ENCODE results near the gene SLC36A1. TPM values are rescaled to one million over a fixed set of nuclear protein-coding genes. Genes with fewer than 3 reads are reported as not detected.
"Not testable (repeated sequence)": the region's sequence is repeated elsewhere in the genome, so short reads cannot be mapped to it uniquely, and the experiment has no call there.

Gene SLC36A1
- total RNA-seq, 2 donors from 2014 or later, result 5.9 to 6.0 TPM

GRCh38 chr5:151504006-151504405 lies 56.6 kb downstream of the SLC36A1 start:
- no peak overlapping the region for H3K27ac Mint-ChIP-seq
- no peak for ATAC-seq
- DNase-seq, result no peak
- H3K4me3 Mint-ChIP-seq, result no peak overlapping the region
- peaks cover 6% of the 10 kb centered on the region for H3K4me1 Mint-ChIP-seq
- H3K27me3 Mint-ChIP-seq, result no peaks in the 10 kb centered on the region
- peaks cover 2% of the 10 kb centered on the region for H3K36me3 Mint-ChIP-seq (ENCODE audit: low read depth)
- no peaks in the 10 kb centered on the region for H3K9me3 ChIP-seq (ENCODE audit: control insufficient read depth, low read length, poor library complexity, severe bottlenecking)

DNA sequence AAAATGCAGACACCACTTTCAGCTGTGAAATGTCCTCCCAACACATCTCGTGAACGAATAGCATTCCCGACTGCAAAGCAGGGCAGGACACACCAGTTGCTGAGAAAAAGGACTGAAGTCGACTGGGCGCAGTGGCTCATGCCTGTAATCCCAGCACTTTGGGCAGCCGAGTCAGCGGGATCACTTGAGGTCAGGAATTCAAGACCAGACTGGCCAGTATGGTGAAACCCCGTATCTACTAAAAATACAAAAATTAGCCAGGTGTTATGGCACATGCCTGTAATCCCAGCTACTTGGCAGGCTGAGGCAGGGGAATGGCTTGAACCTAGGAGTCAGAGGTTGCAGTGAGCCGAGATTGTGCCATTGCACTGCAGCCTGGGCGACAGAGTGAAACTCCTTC lies 60.9 kb downstream of the SLC36A1 start:
- not testable (repeated sequence) for H3K4me3 Mint-ChIP-seq; H3K36me3 Mint-ChIP-seq (ENCODE audit: low read depth); ATAC-seq; H3K4me1 Mint-ChIP-seq; DNase-seq; H3K9me3 ChIP-seq (ENCODE audit: control insufficient read depth, low read length, poor library complexity, severe bottlenecking); H3K27me3 Mint-ChIP-seq; H3K27ac Mint-ChIP-seq

DNA sequence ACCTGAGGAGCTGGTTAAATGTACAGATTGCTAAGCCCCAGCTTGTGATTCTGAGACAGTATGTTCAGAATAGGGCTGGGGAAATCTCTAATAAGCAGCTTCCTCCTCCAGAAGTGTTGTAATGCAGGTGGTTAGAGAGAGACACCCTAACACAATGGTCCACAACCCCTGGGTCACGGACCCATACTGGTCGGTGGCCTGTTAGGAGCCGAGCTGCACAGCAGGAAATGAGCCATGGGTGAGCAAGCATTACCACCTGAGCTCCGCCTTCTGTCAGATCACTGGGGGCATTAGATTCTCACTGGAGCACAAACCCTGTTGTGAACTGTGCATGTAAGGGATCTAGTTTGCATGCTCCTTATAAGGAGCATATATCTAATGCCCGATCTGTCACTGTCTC lies 61.8 kb downstream of the SLC36A1 start:
- DNase-seq, result no peak
- Mint-ChIP-seq H3K4me3 (no peak overlapping the region), H3K27ac (no peak overlapping the region), H3K4me1 (no peaks in the 10 kb centered on the region), H3K36me3 (ENCODE audit: low read depth) (peaks cover 8% of the 10 kb centered on the region), H3K27me3 (no peaks in the 10 kb centered on the region)
- H3K9me3 ChIP-seq (ENCODE audit: control insufficient read depth, low read length, poor library complexity, severe bottlenecking), result no peaks in the 10 kb centered on the region
- ATAC-seq, result no peak

DNA sequence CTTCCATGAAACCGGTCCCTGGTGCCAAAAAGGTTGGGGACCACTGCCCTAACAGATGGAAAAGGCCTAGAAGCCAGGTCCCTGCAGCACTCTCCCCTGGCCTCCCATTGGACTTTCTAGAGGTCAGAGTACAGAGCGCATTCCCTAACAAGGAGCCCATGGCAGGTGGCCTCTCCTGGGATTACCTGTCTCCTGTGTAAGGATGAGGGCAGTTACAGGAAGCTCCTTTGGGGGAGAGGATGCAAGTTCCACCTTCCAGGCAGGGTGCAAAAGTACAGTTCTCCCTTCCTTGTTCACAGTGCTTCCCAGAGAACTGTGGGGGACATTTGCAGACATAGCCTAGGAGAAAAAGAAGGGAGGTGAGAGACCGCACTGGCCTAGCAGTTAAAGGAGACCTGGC lies 62.4 kb downstream of the SLC36A1 start:
- H3K36me3 Mint-ChIP-seq (ENCODE audit: low read depth), result peaks cover 8% of the 10 kb centered on the region
- H3K9me3 ChIP-seq (ENCODE audit: control insufficient read depth, low read length, poor library complexity, severe bottlenecking), result no peaks in the 10 kb centered on the region
- ATAC-seq (no peak), DNase-seq (no peak)
- H3K4me3 Mint-ChIP-seq, result no peak overlapping the region
- no peak overlapping the region for H3K27ac Mint-ChIP-seq
- H3K4me1 Mint-ChIP-seq, result no peaks in the 10 kb centered on the region
- no peaks in the 10 kb centered on the region for H3K27me3 Mint-ChIP-seq

DNA sequence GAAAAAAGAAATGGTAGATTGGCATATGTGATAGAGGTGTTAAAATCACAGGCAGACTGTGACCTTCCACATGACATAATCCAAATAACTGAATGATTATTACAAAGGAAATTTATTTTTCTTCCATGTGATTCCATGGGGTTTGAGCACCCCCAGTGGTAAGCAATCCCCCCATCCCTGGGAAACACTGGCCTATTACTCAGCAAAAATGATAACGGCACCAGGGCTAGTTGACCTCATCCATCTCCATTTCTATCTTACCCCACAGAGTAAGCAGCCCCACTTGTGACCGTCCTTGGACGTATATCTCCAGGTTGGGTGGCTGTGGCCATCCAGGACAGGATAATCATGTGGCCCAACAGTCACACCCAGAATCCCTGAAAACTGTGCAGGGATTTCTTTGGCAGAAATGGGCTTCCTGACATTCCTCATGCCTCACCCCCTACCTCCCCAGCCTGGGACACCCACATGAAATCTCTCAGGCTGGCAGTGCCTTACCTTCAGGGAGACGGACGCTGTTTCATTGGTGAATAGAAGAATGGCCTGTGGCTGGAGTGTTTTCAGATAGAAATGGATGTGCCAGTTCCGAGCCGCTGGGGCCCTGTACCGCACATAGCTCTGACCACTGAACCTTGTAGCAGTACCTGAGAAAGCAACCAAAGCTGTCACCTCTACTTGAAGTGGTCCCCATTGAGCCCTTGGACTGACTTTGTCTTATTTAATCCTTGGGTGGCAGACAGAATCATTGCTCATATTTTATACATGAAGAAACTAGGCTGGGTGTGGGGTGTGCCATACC lies 69.9 kb downstream of the SLC36A1 start:
- no peaks in the 10 kb centered on the region for H3K9me3 ChIP-seq (ENCODE audit: control insufficient read depth, low read length, poor library complexity, severe bottlenecking)
- Mint-ChIP-seq H3K36me3 (ENCODE audit: low read depth) (peaks cover 2% of the 10 kb centered on the region), H3K27ac (no peak overlapping the region), H3K4me3 (no peak overlapping the region), H3K27me3 (peaks cover 5% of the 10 kb centered on the region), H3K4me1 (no peaks in the 10 kb centered on the region)
- ATAC-seq, result no peak
- no peak for DNase-seq

DNA sequence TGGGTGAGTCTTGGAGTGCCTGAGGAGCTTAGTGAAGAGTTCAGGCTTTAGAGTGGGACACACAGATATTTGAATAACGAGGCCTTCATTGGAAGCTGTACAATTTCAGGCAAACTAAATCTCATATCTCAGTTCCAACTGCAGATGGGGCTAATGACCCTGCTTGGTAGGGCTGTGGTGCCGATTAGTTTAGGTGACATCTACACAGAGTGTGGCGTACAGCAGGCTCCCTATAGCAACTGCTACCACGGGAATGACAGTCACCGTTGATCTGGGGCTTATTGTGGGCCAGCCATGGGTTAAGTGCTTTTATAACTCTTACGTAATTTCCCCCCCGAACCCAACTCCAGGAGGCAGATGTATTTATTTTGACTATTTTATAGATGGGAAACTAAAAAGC lies 72.9 kb downstream of the SLC36A1 start:
- ATAC-seq (no peak), DNase-seq (no peak)
- Mint-ChIP-seq H3K36me3 (ENCODE audit: low read depth) (peaks cover 2% of the 10 kb centered on the region), H3K27me3 (peaks cover 10% of the 10 kb centered on the region), H3K27ac (no peak overlapping the region), H3K4me1 (peaks cover 7% of the 10 kb centered on the region), H3K4me3 (no peak overlapping the region)
- H3K9me3 ChIP-seq (ENCODE audit: control insufficient read depth, low read length, poor library complexity, severe bottlenecking), result no peaks in the 10 kb centered on the region

DNA sequence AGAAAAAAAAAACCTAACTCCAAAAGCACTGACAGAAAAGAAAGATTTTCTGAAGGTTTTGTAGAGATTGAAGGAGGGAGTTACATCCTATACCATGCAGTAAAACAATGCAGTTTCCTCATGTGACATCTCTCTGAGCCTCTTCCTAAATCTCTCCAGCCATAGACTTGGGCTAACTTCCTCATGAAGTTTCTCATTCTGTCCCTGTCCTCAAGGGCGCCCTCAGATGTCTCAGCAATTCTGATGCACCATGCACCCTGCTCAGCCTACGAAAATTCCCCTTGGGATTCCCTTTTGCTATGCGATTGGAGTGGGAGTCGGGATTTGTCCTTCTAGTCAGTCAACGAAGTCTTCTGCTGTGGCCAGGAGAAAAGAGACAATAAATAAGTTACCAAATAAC lies 74.8 kb downstream of the SLC36A1 start:
- no peaks in the 10 kb centered on the region for H3K9me3 ChIP-seq (ENCODE audit: control insufficient read depth, low read length, poor library complexity, severe bottlenecking)
- Mint-ChIP-seq H3K36me3 (ENCODE audit: low read depth) (peaks cover 2% of the 10 kb centered on the region), H3K4me1 (peaks cover 7% of the 10 kb centered on the region), H3K4me3 (no peak overlapping the region), H3K27me3 (peaks cover 9% of the 10 kb centered on the region), H3K27ac (no peak overlapping the region)
- DNase-seq, result no peak
- no peak for ATAC-seq

DNA sequence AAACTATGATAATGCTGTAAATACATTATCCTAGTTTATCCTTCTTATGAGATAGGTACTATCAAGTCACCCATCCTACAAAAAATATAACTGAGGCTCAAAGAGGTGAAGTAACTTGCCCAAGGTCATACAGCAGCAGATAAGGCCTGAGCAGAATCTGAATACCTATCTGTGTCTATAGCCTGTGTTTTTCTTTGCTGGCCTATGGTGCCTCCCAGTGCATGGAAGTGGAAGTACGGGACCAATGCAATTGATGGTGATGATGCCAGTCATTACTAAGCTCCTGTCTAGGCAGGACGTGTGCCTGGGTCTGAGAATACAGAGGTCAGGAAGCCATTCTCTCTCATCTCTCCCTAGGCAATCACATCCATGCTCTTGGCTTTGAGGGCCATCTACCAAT lies 75.9 kb downstream of the SLC36A1 start:
- Mint-ChIP-seq H3K27me3 (peaks cover 11% of the 10 kb centered on the region), H3K27ac (no peak overlapping the region), H3K36me3 (ENCODE audit: low read depth) (peaks cover 2% of the 10 kb centered on the region), H3K4me1 (peaks cover 7% of the 10 kb centered on the region), H3K4me3 (no peak overlapping the region)
- H3K9me3 ChIP-seq (ENCODE audit: control insufficient read depth, low read length, poor library complexity, severe bottlenecking), result no peaks in the 10 kb centered on the region
- DNase-seq (no peak), ATAC-seq (peak; percentile 65)

- DNase-seq (no peak), ATAC-seq (no peak)
- Mint-ChIP-seq H3K27ac (no peak overlapping the region), H3K4me1 (peaks cover 3% of the 10 kb centered on the region), H3K4me3 (no peak overlapping the region), H3K36me3 (ENCODE audit: low read depth) (peaks cover 9% of the 10 kb centered on the region), H3K27me3 (peaks cover 39% of the 10 kb centered on the region)
- H3K9me3 ChIP-seq (ENCODE audit: control insufficient read depth, low read length, poor library complexity, severe bottlenecking), result no peaks in the 10 kb centered on the region
Observed at GRCh38 chr5:151528153-151528552, 80.8 kb downstream of the SLC36A1 start.

GRCh38 chr5:151528996-151529395 lies 81.6 kb downstream of the SLC36A1 start:
- ATAC-seq, result no peak
- Mint-ChIP-seq H3K27me3 (peaks cover 42% of the 10 kb centered on the region), H3K4me3 (no peak overlapping the region), H3K36me3 (ENCODE audit: low read depth) (peaks cover 9% of the 10 kb centered on the region), H3K27ac (peak overlapping the region; percentile 14), H3K4me1 (peaks cover under 1% of the 10 kb centered on the region)
- no peaks in the 10 kb centered on the region for H3K9me3 ChIP-seq (ENCODE audit: control insufficient read depth, low read length, poor library complexity, severe bottlenecking)
- no peak for DNase-seq

GRCh38 chr5:151531581-151531980 lies 84.2 kb downstream of the SLC36A1 start:
- H3K36me3 Mint-ChIP-seq (ENCODE audit: low read depth), result peaks cover 7% of the 10 kb centered on the region
- H3K4me3 Mint-ChIP-seq, result no peak overlapping the region
- DNase-seq (no peak), ATAC-seq (no peak)
- no peaks in the 10 kb centered on the region for H3K4me1 Mint-ChIP-seq
- no peaks in the 10 kb centered on the region for H3K9me3 ChIP-seq (ENCODE audit: control insufficient read depth, low read length, poor library complexity, severe bottlenecking)
- H3K27ac Mint-ChIP-seq, result no peak overlapping the region
- H3K27me3 Mint-ChIP-seq, result peaks cover 46% of the 10 kb centered on the region

- H3K27me3 Mint-ChIP-seq, result peaks cover 46% of the 10 kb centered on the region
- DNase-seq, result no peak
- ATAC-seq, result no peak
Observed at GRCh38 chr5:151532416-151532815, 85.0 kb downstream of the SLC36A1 start.

GRCh38 chr5:151534350-151534749 lies 86.9 kb downstream of the SLC36A1 start:
- no peak overlapping the region for H3K27ac Mint-ChIP-seq
- no peak overlapping the region for H3K4me3 Mint-ChIP-seq
- no peak for DNase-seq
- H3K4me1 Mint-ChIP-seq, result peaks cover 3% of the 10 kb centered on the region
- peaks cover 37% of the 10 kb centered on the region for H3K27me3 Mint-ChIP-seq
- H3K36me3 Mint-ChIP-seq (ENCODE audit: low read depth), result peaks cover 6% of the 10 kb centered on the region
- H3K9me3 ChIP-seq (ENCODE audit: control insufficient read depth, low read length, poor library complexity, severe bottlenecking), result no peaks in the 10 kb centered on the region
- no peak for ATAC-seq

More at GRCh38 chr5:151532416-151532815, 85.0 kb downstream of the SLC36A1 start:
- no peaks in the 10 kb centered on the region for H3K9me3 ChIP-seq (ENCODE audit: control insufficient read depth, low read length, poor library complexity, severe bottlenecking)
- Mint-ChIP-seq H3K4me1 (no peaks in the 10 kb centered on the region), H3K36me3 (ENCODE audit: low read depth) (peaks cover 7% of the 10 kb centered on the region), H3K4me3 (no peak overlapping the region), H3K27ac (no peak overlapping the region)

- ATAC-seq, result no peak
- no peaks in the 10 kb centered on the region for H3K9me3 ChIP-seq (ENCODE audit: control insufficient read depth, low read length, poor library complexity, severe bottlenecking)
- Mint-ChIP-seq H3K4me3 (no peak overlapping the region), H3K36me3 (ENCODE audit: low read depth) (no peaks in the 10 kb centered on the region), H3K27me3 (peaks cover 32% of the 10 kb centered on the region), H3K4me1 (peaks cover 3% of the 10 kb centered on the region), H3K27ac (no peak overlapping the region)
- no peak for DNase-seq
Observed at GRCh38 chr5:151537044-151537443, 89.6 kb downstream of the SLC36A1 start.
